Raji (cell line): Measurements from ENCODE around the gene E2F6.

Experiments
- POLR2A ChIP-seq: IDR thresholded peaks from 2 replicates; pipeline ENCODE4 v1.6.1; 2011; ENCODE audit warnings: low read depth, low read length, control low read depth; ENCODE audit not compliant: insufficient read depth

The E2F6 gene

GRCh38 chr2:11500702-11501303, 34.8 kb upstream of the E2F6 start:
- TF ChIP-seq POLR2A, result no peak

- no peak for TF ChIP-seq POLR2A
Measured at GRCh38 chr2:11499081-11499743, 33.3 kb upstream of the E2F6 start.

- TF ChIP-seq POLR2A, result no peak
Measured at GRCh38 chr2:11498543-11499034, 32.6 kb upstream of the E2F6 start.

- TF ChIP-seq POLR2A, result no peak
Measured at GRCh38 chr2:11495844-11496681, 30.1 kb upstream of the E2F6 start.

- no peak for TF ChIP-seq POLR2A
Measured at GRCh38 chr2:11494310-11494709, 28.3 kb upstream of the E2F6 start.

- no peak for TF ChIP-seq POLR2A
Measured at GRCh38 chr2:11493282-11493681, 27.3 kb upstream of the E2F6 start.

GRCh38 chr2:11492720-11493119, 26.8 kb upstream of the E2F6 start:
- no peak for TF ChIP-seq POLR2A

GRCh38 chr2:11492244-11492643, 26.3 kb upstream of the E2F6 start:
- no peak for TF ChIP-seq POLR2A

GRCh38 chr2:11491348-11491933, 25.5 kb upstream of the E2F6 start:
- no peak for TF ChIP-seq POLR2A

GRCh38 chr2:11490194-11490593, 24.2 kb upstream of the E2F6 start:
- no peak for TF ChIP-seq POLR2A

- no peak for TF ChIP-seq POLR2A
Measured at GRCh38 chr2:11488809-11489208, 22.8 kb upstream of the E2F6 start.

GRCh38 chr2:11483806-11484617, 18.1 kb upstream of the E2F6 start:
- no peak for TF ChIP-seq POLR2A

GRCh38 chr2:11482473-11483035, 16.6 kb upstream of the E2F6 start:
- no peak for TF ChIP-seq POLR2A

- TF ChIP-seq POLR2A, result no peak
Measured at GRCh38 chr2:11481789-11482472, 16.0 kb upstream of the E2F6 start.
